HK-2 (cell line): ENCODE measurements around the gene TGFBR3.

Experiments
- DNase-seq: peaks from one replicate; pipeline ENCODE4 v3.0.0-alpha.2; 2018; ENCODE audit not compliant: unreplicated experiment

The TGFBR3 gene

DNA sequence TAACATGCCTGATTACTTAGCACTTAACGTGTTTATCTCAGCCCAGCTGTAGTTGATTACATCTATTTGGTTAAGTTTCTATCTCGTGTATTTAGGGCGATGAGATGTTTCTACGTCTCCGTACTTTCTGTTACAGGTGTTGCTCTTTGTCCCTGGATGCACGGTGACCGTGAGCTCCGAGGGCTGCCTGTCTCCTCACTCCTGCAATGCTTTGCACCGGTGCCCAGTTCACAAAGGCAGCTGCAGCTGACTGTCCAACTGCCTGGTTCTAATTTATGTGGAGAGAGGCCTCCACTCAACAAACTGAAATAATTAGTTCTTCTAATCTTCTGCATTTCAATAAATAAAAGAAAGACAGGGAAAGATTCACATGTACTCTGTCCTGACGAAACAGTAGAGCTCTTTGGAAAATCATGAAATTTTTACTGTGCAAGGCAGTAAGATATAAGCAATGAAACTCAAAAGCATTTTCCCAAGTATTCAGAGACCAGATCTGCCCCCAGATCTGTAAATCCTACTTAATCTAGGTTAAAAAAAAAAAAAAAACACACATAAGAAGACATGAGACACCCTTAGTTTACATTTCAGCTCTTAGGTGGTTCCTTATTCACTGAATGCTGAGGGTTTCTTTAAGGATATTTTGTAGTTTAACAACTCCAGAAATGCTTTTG is 108.2 kb downstream of the TGFBR3 start:
- DNase-seq = no peak

- DNase-seq = no peak
These were observed 108.8 kb downstream of the TGFBR3 start for GRCh38 chr1:91777196-91777595.

GRCh38 chr1:91776068-91776794 is 109.7 kb downstream of the TGFBR3 start:
- DNase-seq = no peak

DNA sequence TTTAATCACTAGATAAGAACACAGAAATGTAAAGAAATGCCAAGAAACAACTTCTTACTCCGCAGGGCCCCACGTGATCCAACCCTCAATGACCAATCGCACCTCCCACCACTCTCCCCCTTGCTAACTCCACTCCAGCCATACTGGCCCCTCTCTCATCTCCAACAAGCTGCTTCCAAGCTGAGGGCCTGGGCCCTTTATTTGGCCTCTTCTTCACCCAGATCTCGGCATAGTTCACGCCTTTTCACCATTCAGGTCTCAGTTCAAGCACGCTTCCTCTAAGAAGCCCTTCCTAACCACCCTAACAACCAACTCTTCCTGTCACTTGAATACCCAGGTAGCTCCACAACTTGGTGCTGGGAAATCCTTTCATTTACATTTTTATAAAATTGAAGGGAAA is 110.7 kb downstream of the TGFBR3 start:
- no peak for DNase-seq

- DNase-seq = no peak
These were observed 111.3 kb downstream of the TGFBR3 start for GRCh38 chr1:91774520-91775203.

DNA sequence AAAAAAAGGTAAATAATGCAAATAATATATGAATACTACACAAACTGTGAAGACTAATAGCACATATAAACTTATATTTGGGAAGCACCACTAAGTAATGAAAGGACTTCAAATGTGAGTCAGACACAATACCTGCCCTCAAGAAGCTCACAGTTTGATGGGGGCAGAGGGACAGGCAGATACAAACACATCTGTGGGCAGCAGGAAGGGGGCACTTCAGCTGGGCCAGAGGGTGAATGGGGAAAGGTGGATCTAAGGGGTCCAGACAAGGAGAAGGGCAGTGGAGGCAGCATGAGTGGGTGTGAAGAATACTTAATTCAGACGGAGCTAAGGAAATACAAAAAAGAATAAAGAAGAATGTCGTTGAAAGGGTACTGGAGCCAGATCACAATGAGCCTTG is 114.2 kb downstream of the TGFBR3 start:
- no peak for DNase-seq

DNA sequence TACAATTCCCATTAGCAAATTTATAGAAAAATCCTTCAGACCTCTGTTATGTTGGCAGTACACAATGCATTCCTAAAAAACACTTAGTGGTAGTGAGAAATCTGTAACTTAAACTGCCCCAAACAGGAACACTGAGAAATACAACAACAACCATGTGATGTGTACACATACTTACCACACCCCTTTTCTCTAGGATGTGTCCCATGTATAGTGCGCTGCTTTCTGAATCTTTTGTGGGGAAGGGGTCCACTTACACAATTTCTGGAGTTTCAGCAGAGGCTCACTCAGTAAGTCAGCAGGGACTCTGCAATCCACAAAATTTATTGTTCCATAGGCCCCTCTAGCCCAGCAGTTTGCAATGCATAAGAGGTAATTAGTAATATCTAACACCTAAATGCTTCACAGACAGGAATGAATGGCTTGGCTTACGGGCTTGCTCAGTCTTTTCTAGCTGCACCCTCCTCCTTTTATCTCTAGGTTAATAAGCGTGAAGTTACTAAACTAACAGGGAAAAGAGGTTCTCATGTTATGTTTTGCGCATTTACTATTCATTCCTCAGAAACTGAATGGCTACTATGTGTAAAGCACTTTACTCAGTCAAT is 115.2 kb downstream of the TGFBR3 start:
- no peak for DNase-seq

DNA sequence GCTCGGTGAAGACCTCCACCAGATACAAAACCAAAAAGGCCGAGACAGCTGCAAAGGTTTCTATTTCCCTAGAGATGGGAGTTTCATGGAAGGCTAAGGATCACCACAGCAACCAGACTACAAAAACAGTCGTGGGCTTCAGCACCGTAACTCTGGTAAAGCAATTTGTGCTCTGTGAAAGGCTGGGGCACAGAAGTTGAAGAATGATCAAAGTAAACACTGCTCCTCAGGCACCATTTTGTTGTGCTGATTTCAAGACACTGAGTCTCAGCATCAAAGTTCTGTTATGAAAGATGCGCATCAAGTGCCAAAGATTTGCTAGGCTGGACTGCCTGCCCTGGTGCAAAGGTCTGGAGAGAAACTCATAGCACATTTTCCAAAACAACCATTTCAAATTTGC is 116.2 kb downstream of the TGFBR3 start:
- no peak for DNase-seq

- no peak for DNase-seq
These were observed 116.9 kb downstream of the TGFBR3 start for GRCh38 chr1:91768786-91769725.

GRCh38 chr1:91768120-91768519 is 117.8 kb downstream of the TGFBR3 start:
- DNase-seq = no peak

GRCh38 chr1:91766883-91767282 is 119.1 kb downstream of the TGFBR3 start:
- no peak for DNase-seq

- DNase-seq = no peak
These were observed 120.0 kb downstream of the TGFBR3 start for GRCh38 chr1:91765880-91766443.

DNA sequence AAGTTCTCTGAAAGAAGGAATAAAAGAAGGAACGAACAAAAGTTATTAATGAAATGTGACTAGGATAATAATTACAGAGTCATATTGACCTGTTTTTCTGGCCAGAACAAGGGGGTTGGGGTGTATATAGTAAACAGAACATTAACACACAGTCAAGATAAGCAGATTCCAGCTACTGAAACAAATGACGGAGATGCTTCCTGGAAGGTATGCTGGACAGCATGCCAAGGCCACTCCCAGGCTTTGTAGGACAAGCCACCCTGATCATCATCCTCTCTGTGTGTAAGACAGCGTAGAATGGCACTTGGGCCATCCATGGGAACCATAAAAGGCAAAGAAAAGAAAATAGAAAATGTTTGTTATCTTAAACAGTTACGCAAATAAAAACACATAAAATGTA is 120.7 kb downstream of the TGFBR3 start:
- no peak for DNase-seq

- no peak for DNase-seq
These were observed 121.4 kb downstream of the TGFBR3 start for GRCh38 chr1:91764471-91765115.

DNA sequence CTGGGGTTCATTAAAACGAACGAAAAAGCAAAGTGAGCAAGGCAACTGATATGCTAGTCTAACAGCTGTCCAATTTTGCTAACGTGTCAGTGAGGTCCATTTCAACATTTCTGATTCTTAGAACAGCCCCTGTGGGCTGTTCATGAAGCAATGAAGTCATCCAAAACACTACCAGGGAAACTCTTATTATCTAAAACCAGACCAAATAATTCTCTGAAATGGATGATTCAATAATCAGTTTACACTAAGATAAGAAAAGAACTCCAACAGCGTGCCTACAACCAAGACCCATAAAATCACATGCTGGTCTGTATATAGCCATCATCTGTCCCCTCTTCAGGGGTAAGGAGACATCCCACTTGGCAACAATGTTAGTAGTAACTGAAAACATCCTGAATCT is 122.7 kb downstream of the TGFBR3 start:
- no peak for DNase-seq

DNA sequence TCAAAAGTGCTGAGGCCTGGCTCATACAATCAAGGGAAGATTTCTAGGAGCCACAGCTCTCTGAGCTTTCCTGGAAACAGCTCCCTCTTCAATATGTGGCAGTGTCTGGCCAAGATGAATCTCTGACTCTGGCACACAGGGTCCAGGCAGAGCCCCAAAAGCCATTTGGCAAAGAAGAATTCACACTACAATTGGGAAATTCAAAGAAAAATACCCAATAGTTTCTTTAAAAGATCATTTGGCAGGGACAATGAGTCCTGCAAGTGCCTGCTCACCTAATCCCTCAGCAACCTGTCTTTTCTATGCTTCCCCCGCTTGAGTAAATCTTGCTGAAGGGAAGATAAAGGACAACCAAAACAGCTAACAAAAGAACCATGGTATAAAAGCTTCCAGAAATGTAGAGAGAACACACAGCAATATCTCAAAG is 124.6 kb downstream of the TGFBR3 start:
- DNase-seq = no peak

- no peak for DNase-seq
These were observed 125.4 kb downstream of the TGFBR3 start for GRCh38 chr1:91760512-91760911.

DNA sequence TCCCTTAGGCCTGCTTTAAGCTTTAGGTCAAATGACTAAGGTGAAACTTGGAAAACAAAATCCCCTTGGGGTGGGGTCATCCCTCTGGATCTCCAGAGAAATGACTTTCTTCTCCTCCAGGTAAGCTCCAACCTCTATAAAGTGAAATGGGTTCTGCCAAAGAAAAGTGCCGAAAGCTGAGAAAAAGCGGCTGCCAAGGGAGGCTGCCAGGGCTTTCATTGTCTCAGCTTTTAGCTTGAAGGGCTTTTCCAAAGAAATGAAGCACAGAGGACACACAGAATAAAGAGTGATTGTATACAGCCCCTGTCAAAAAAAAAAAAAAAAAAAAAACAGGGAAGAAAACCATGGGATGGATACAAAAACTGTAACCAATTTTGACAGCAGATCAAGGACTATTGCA is 126.9 kb downstream of the TGFBR3 start:
- DNase-seq = no peak

GRCh38 chr1:91757763-91758460 is 128.0 kb downstream of the TGFBR3 start:
- DNase-seq = no peak

GRCh38 chr1:91755702-91756287 is 130.2 kb downstream of the TGFBR3 start:
- DNase-seq = no peak
